Measurements from ENCODE around the gene VEGFA. TPM values are rescaled to one million over a fixed set of nuclear protein-coding genes. Genes with fewer than 3 reads are reported as not detected.

The VEGFA gene
- total and polyA plus RNA-seq, 2 of the 8 experiments (the other 6 are each of a cell fraction or from before 2014, with no cell fraction given): 42.2 to 58.5 TPM

DNA sequence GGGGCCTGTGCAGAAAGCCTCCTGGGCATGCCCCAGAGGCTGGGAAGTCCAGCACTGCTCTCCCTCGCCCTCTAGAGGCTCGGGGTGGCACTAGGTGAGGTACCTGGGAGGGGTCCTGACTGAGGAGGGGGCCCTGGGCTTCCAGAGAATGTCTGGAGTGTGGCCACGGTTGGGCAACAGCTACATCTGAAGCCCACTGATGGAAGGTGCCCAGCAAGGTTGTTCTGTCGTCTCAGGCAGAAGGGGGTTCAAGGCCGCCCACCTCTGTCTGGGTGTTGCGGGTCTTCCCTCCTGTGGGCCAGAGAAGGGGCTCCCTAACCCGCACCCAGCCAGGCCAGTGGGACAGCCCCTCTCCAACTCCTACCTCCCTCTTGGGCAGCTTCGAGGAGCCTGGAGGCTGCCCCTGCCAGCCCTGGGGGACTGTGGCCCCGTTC, 11.4 kb upstream of the VEGFA start:
- no peak overlapping the region for H3K4me2 ChIP-seq (ENCODE audit: insufficient read depth in 1 of 2, low read depth in 2 of 2, low read length in 2 of 2)
- H3K27me3 ChIP-seq (replicated peaks in 1 of 4; ENCODE audit: control insufficient read depth in 3 of 4, extremely low read depth in 1 of 4, insufficient read depth in 3 of 4, low read length in 3 of 4): no peaks in the 10 kb centered on the region
- H4K5ac ChIP-seq (ENCODE audit: insufficient read length, low read depth, low read length): no peak overlapping the region
- FAIRE-seq: no peak
- no peak overlapping the region for H2BK120ac ChIP-seq (replicated peaks; ENCODE audit: low read depth, low read length)
- H3K4me1 ChIP-seq (replicated peaks in 1 of 4; ENCODE audit: control insufficient read depth in 3 of 4, insufficient read depth in 4 of 4, low read length in 3 of 4): peaks cover 0 to 9% (median 5%) of the 10 kb centered on the region in 4 experiments; a peak in 5 of 7 replicates
- H2BK5ac ChIP-seq (ENCODE audit: low read depth, low read length): peak overlapping the region; percentile 24; the same call in 1 of the 2 replicates
- POLR2A ChIA-PET (ENCODE audit: partially characterized antibody): interaction anchor here (1.3 to 4.1 kb wide), 4 partner anchors 10 to 19 kb away, joined by 3 to 22 read pairs (median 10); partner anchors contain the start of gene VEGFA
- H3K9ac ChIP-seq (replicated peaks in 1 of 4; ENCODE audit: extremely low read depth in 1 of 4, low read depth in 3 of 4, low read length in 3 of 4): no peak overlapping the region
- no peak overlapping the region for H2AK5ac ChIP-seq (ENCODE audit: low read depth, low read length)
- peaks cover 0 to 3% of the 10 kb centered on the region in 2 experiments for H4K20me1 ChIP-seq (replicated peaks in 1 of 2; ENCODE audit: control insufficient read depth in 1 of 2, insufficient read depth in 2 of 2, low read length in 2 of 2)
- no peaks in the 10 kb centered on the region for H3K9me3 ChIP-seq (ENCODE audit: insufficient read depth in 2 of 2, low read depth in 1 of 2, low read length in 1 of 2)
- WGBS, 2 experiments (ENCODE audit: extremely low coverage in 1 of 2, insufficient coverage in 1 of 2, insufficient read length in 1 of 2, insufficient replicate concordance in 2 of 2, low coverage in 1 of 2, low lambda C conversion rate in 2 of 2, missing lambda C conversion rate in 1 of 2): 67% methylated on average over 9 of the region's 9 CpGs; no CpG with 5 or more reads in 1 of the 2 experiments
- H4K91ac ChIP-seq (replicated peaks; ENCODE audit: insufficient read length, low read length): peak overlapping the region; percentile 52
- H3K18ac ChIP-seq (ENCODE audit: extremely low read depth, low read length): no peak overlapping the region; the same call in 1 of the 2 replicates
- peak in 1 of 2 experiments; percentile 91 for DNase-seq (ENCODE audit: low read depth in 1 of 2, low spot score in 2 of 2)
- CTCF ChIA-PET (ENCODE audit: partially characterized antibody): interaction anchor here (0.6 to 13.3 kb wide), 29 partner anchors 10 to 304 kb away, joined by 3 to 146 read pairs (median 3); partner anchors contain the start of gene VEGFA
- H3K23me2 ChIP-seq (ENCODE audit: low read depth, low read length): peaks cover 4% of the 10 kb centered on the region; the same call in 1 of the 2 replicates
- 0 out of 2 replicates have a peak overlapping the region, but pooled peaks have one; percentile 61 for H2BK20ac ChIP-seq (ENCODE audit: low read length)
- no peak overlapping the region for H3K23ac ChIP-seq (ENCODE audit: insufficient read length)
- H3K79me1 ChIP-seq (ENCODE audit: low read depth, low read length): 0 out of 2 replicates have a peak, but pooled peaks cover 2% of the 10 kb centered on the region
- no peaks in the 10 kb centered on the region for H3K79me2 ChIP-seq (ENCODE audit: control insufficient read depth in 1 of 2, insufficient read depth in 2 of 2, low read length in 2 of 2)
- H2BK12ac ChIP-seq (ENCODE audit: low read depth, low read length): 0 out of 2 replicates have a peak overlapping the region, but pooled peaks have one; percentile 50
- H3K4ac ChIP-seq (replicated peaks; ENCODE audit: insufficient read length, low read depth, low read length): no peak overlapping the region
- H2AFZ ChIP-seq (ENCODE audit: low read length): no peak overlapping the region
- H3K4me3 ChIP-seq (ENCODE audit: extremely low read depth in 1 of 4, insufficient read depth in 2 of 4, low read depth in 3 of 4, low read length in 4 of 4): no peak overlapping the region
- H2BK15ac ChIP-seq (ENCODE audit: low read length): peak overlapping the region; percentile 92; the same call in 1 of the 2 replicates
- no peak overlapping the region for H3K56ac ChIP-seq (replicated peaks; ENCODE audit: insufficient read length, low read depth, low read length)
- H4K8ac ChIP-seq (ENCODE audit: extremely low read depth, insufficient read depth, low read length): peak overlapping the region; percentile 60; the same call in 1 of the 2 replicates
- no peak overlapping the region for H3K27ac ChIP-seq (ENCODE audit: low read depth, low read length)
- no peaks in the 10 kb centered on the region for H3K36me3 ChIP-seq (ENCODE audit: control insufficient read depth in 2 of 4, insufficient read depth in 4 of 4, low read length in 3 of 4)
- H3K14ac ChIP-seq (ENCODE audit: insufficient read length): no peak overlapping the region
- TF ChIP-seq KDM5A (IDR thresholded peaks at IDR 0.05; ENCODE audit: low read length): no peak
- TF ChIP-seq ATF2 (IDR thresholded peaks at IDR 0.05; ENCODE audit: low read length): no peak
- no peak for TF ChIP-seq POLR2A (IDR thresholded peaks at IDR 0.05; ENCODE audit: control extremely low read depth in 1 of 2, low read depth in 2 of 2, low read length in 2 of 2)
- TF ChIP-seq HDAC2 (IDR thresholded peaks at IDR 0.05; ENCODE audit: borderline replicate concordance in 1 of 2, low read depth in 2 of 2, low read length in 2 of 2): no peak
- no peak for TF ChIP-seq NANOG (IDR thresholded peaks at IDR 0.05; ENCODE audit: insufficient read depth, low read depth, low read length, poor library complexity, severe bottlenecking)
- TF ChIP-seq SIX5 (IDR thresholded peaks at IDR 0.05; ENCODE audit: low read depth, low read length): no peak
- 0 out of 2 replicates have a peak, but pooled peaks have one; percentile 14 for TF ChIP-seq CREB1 (IDR thresholded peaks at IDR 0.05)
- no peak for TF ChIP-seq BRCA1 (IDR thresholded peaks at IDR 0.05; ENCODE audit: low read depth, low read length)
- TF ChIP-seq POLR2AphosphoS5 (IDR thresholded peaks at IDR 0.05; ENCODE audit: low read depth, low read length): no peak
- no peak for TF ChIP-seq EZH2 (IDR thresholded peaks at IDR 0.05; ENCODE audit: low read depth, low read length, severe bottlenecking)
- TF ChIP-seq SP1 (IDR thresholded peaks at IDR 0.05; ENCODE audit: low read depth, low read length): no peak
- TF ChIP-seq SP2 (IDR thresholded peaks at IDR 0.05; ENCODE audit: low read length): no peak
